HepG2 (cell line): ENCODE measurements around the gene CYP11A1. TPM values are rescaled to one million over a fixed set of nuclear protein-coding genes. Genes with fewer than 3 reads are reported as not detected.

Experiments used
- ADNP ChIP-seq: sonication (generic); formaldehyde crosslinking; IDR thresholded peaks from 2 replicates; pipeline ENCODE4 v1.4.0; 2020; ENCODE audit warnings: missing genetic modification reagents
- FOXK1 ChIP-seq: sonication (generic); formaldehyde crosslinking; IDR thresholded peaks from 2 replicates; pipeline ENCODE4 v1.4.0; 2020; ENCODE audit warnings: low read depth, missing genetic modification reagents, borderline replicate concordance
- GATAD2A ChIP-seq: IDR thresholded peaks from 2 replicates; pipeline ENCODE4 v1.6.1; 2016
- HNF4A ChIP-seq: sonication (generic); formaldehyde crosslinking; IDR thresholded peaks from 2 replicates; pipeline ENCODE4 v1.4.0; 2020; ENCODE audit warnings: missing genetic modification reagents
- HOXA5 ChIP-seq: sonication (generic); formaldehyde crosslinking; IDR thresholded peaks from 2 replicates; pipeline ENCODE4 v1.4.0; 2020; ENCODE audit warnings: missing genetic modification reagents
- IRF2 ChIP-seq: IDR thresholded peaks from 2 replicates; pipeline ENCODE4 v1.6.1; 2018; ENCODE audit warnings: missing genetic modification reagents, missing compliant biosample characterization
- MAF1 ChIP-seq: sonication (generic); formaldehyde crosslinking; IDR thresholded peaks from 2 replicates; pipeline ENCODE4 v1.5.0; 2020; ENCODE audit warnings: missing genetic modification reagents, borderline replicate concordance
- NCOR1 ChIP-seq: fragments of 200-600 bp; sonication (generic); IDR thresholded peaks from 2 replicates; pipeline ENCODE4 v1.7.0; 2017; ENCODE audit warnings: antibody characterized with exemption, low read length, borderline replicate concordance
- RELA ChIP-seq: sonication (generic); formaldehyde crosslinking; IDR thresholded peaks from 2 replicates; pipeline ENCODE4 v1.4.0; 2020; ENCODE audit warnings: missing genetic modification reagents
- SMAD3 ChIP-seq: sonication (generic); formaldehyde crosslinking; IDR thresholded peaks from 2 replicates; pipeline ENCODE4 v1.4.0; 2020; ENCODE audit warnings: missing genetic modification reagents
- TCF12 ChIP-seq, 2 experiments: fragments of 450-650 bp in 1 of 2; sonication (generic) in 1 of 2; formaldehyde crosslinking in 1 of 2; IDR thresholded peaks; 2 replicates each; pipeline versions ENCODE4 v1.6.1 to v1.8.0; 2017 to 2022; ENCODE audit warnings: antibody characterized with exemption in 1 of 2, mild to moderate bottlenecking in 1 of 2, missing genetic modification reagents in 1 of 2, moderate library complexity in 1 of 2
- TOPORS ChIP-seq: sonication (generic); formaldehyde crosslinking; IDR thresholded peaks from 2 replicates; pipeline ENCODE4 v1.8.0; 2023; ENCODE audit warnings: mild to moderate bottlenecking, missing genetic modification reagents
- ZC3H4 ChIP-seq: sonication (generic); formaldehyde crosslinking; IDR thresholded peaks from 2 replicates; pipeline ENCODE4 v1.4.0; 2020; ENCODE audit warnings: missing genetic modification reagents, borderline replicate concordance
- ZNF205 ChIP-seq: IDR thresholded peaks from 2 replicates; pipeline ENCODE4 v1.6.1; 2018; ENCODE audit warnings: missing biosample characterization, missing genetic modification reagents
- ZNF629 ChIP-seq: sonication (generic); formaldehyde crosslinking; conservative IDR thresholded peaks from 2 replicates; pipeline ENCODE4 v1.5.0; 2020; ENCODE audit warnings: missing genetic modification reagents
- polyA plus RNA-seq, 8 experiments: library from polyadenylated mRNA; depleted of rRNA in 3 of 8; stranded (reverse) in 7 of 8; unstranded in 1 of 8; fragments of >200 nt; fragmentation: Illumina TruSeq in 4 of 8; extraction: Trizol in 4 of 8; gene quantifications; 2 replicates each; pipeline versions ENCODE4 v1.2.1 to v1.2.3, GENCODE V29; 2011 to 2016; ENCODE audit warnings: low read depth in 4 of 8, missing spikeins in 1 of 8, mixed read lengths in 1 of 8; ENCODE audit not compliant: insufficient read depth in 1 of 8
- total RNA-seq, 5 experiments: library from RNA; depleted of rRNA; stranded (reverse); fragments of >200 nt; fragmentation: Illumina TruSeq; extraction: Trizol; gene quantifications; 2 replicates each; pipeline ENCODE4 v1.2.3, GENCODE V29; 2016; ENCODE audit warnings: low read depth in 1 of 5
- TF ChIP-seq, protein P1 (sequence below): sonication (generic); formaldehyde crosslinking; IDR thresholded peaks from 2 replicates; pipeline ENCODE4 v1.9.0; 2021; ENCODE audit warnings: missing genetic modification reagents, borderline replicate concordance
- TF ChIP-seq, protein P2 (sequence below): sonication (generic); formaldehyde crosslinking; IDR thresholded peaks from 2 replicates; pipeline ENCODE4 v1.4.0; 2020; ENCODE audit warnings: missing genetic modification reagents
- TF ChIP-seq, protein P3 (sequence below): sonication (generic); formaldehyde crosslinking; IDR thresholded peaks from 2 replicates; pipeline ENCODE4 v1.4.0; 2020; ENCODE audit warnings: missing genetic modification reagents, borderline replicate concordance

Gene CYP11A1
- total and polyA plus RNA-seq, 2 of the 13 experiments (the other 11 are each of a cell fraction or from before 2014, with no cell fraction given) = 0.66 to 0.92 TPM

DNA sequence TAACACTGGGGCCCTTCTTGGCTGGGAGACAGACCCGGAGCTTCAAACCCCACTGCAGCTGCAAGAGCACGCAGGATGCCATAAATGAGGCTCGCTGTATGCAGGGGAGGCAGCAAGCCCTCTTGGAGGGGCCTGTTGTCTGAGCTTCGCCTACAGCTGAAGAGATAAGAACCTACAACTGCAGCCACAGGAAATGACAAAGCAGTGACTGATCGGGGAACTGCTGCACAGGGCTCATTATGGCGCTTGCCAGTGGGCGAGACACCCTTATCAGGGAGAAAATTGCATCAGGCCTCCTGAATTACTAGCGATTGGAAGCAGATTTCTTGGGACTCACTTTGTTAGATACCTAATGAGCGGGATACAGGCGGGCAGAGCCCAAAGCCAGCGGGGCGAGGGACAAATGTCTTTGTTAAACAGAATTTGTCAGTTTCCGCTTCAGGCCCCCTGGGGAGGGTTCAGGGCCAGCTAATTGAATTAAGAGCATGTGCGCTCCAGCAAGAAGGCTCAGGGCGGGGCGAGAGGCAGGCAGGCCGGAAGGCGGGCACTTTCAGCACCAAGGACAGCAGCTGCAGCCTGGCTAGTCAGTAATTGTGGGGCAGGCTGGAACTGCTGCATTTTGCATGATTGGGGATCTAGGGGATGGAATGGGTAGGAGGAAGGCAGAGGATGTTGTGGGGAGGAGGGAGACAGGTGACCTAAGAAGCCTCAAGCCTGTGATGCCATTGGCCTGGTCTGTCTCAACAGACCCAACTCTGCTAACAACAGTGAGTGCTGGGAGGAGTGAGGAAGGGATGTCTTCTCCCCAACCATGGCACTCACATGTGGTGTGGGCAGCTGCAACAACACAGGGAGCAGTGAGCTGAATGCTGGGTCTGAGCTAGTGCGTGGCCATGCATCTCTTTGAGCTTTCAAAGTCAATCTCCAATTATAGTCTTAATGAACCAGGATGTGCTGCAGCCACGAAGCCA lies 76.1 kb downstream of the CYP11A1 start (continued):
- TF ChIP-seq, protein P1, sequence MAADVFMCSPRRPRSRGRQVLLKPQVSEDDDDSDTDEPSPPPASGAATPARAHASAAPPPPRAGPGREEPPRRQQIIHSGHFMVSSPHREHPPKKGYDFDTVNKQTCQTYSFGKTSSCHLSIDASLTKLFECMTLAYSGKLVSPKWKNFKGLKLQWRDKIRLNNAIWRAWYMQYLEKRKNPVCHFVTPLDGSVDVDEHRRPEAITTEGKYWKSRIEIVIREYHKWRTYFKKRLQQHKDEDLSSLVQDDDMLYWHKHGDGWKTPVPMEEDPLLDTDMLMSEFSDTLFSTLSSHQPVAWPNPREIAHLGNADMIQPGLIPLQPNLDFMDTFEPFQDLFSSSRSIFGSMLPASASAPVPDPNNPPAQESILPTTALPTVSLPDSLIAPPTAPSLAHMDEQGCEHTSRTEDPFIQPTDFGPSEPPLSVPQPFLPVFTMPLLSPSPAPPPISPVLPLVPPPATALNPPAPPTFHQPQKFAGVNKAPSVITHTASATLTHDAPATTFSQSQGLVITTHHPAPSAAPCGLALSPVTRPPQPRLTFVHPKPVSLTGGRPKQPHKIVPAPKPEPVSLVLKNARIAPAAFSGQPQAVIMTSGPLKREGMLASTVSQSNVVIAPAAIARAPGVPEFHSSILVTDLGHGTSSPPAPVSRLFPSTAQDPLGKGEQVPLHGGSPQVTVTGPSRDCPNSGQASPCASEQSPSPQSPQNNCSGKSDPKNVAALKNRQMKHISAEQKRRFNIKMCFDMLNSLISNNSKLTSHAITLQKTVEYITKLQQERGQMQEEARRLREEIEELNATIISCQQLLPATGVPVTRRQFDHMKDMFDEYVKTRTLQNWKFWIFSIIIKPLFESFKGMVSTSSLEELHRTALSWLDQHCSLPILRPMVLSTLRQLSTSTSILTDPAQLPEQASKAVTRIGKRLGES (CRISPR knock-in tag) = peak; percentile 93
- TF ChIP-seq, protein P2, sequence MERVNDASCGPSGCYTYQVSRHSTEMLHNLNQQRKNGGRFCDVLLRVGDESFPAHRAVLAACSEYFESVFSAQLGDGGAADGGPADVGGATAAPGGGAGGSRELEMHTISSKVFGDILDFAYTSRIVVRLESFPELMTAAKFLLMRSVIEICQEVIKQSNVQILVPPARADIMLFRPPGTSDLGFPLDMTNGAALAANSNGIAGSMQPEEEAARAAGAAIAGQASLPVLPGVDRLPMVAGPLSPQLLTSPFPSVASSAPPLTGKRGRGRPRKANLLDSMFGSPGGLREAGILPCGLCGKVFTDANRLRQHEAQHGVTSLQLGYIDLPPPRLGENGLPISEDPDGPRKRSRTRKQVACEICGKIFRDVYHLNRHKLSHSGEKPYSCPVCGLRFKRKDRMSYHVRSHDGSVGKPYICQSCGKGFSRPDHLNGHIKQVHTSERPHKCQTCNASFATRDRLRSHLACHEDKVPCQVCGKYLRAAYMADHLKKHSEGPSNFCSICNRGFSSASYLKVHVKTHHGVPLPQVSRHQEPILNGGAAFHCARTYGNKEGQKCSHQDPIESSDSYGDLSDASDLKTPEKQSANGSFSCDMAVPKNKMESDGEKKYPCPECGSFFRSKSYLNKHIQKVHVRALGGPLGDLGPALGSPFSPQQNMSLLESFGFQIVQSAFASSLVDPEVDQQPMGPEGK (CRISPR knock-in tag) = peak; percentile 23; the same call in 1 of the 2 replicates
- no peak for TF ChIP-seq GATAD2A (CRISPR knock-in tag)
- TF ChIP-seq SMAD3 (CRISPR knock-in tag) = peak; percentile 91; the same call in 1 of the 2 replicates
- TF ChIP-seq ZC3H4 (CRISPR knock-in tag) = no peak
- no peak for TF ChIP-seq TCF12 (IDR thresholded peaks at IDR 0.05)
- no peak for TF ChIP-seq TCF12 (CRISPR knock-in tag; IDR thresholded peaks at IDR 0.05)
- TF ChIP-seq IRF2 (CRISPR knock-in tag) = peak; percentile 69; the same call in 1 of the 2 replicates
- 0 out of 2 replicates have a peak, but pooled peaks have one; percentile 70 for TF ChIP-seq ZNF205 (CRISPR knock-in tag)
- no peak for TF ChIP-seq NCOR1
- no peak for TF ChIP-seq ZNF629 (CRISPR knock-in tag)
- peak; percentile 39; the same call in 1 of the 2 replicates for TF ChIP-seq TOPORS (CRISPR knock-in tag)
- peak; percentile 67; the same call in 1 of the 2 replicates for TF ChIP-seq MAF1 (CRISPR knock-in tag)
- TF ChIP-seq FOXK1 (CRISPR knock-in tag) = peak; percentile 75; the same call in 1 of the 2 replicates
- TF ChIP-seq, protein P3, sequence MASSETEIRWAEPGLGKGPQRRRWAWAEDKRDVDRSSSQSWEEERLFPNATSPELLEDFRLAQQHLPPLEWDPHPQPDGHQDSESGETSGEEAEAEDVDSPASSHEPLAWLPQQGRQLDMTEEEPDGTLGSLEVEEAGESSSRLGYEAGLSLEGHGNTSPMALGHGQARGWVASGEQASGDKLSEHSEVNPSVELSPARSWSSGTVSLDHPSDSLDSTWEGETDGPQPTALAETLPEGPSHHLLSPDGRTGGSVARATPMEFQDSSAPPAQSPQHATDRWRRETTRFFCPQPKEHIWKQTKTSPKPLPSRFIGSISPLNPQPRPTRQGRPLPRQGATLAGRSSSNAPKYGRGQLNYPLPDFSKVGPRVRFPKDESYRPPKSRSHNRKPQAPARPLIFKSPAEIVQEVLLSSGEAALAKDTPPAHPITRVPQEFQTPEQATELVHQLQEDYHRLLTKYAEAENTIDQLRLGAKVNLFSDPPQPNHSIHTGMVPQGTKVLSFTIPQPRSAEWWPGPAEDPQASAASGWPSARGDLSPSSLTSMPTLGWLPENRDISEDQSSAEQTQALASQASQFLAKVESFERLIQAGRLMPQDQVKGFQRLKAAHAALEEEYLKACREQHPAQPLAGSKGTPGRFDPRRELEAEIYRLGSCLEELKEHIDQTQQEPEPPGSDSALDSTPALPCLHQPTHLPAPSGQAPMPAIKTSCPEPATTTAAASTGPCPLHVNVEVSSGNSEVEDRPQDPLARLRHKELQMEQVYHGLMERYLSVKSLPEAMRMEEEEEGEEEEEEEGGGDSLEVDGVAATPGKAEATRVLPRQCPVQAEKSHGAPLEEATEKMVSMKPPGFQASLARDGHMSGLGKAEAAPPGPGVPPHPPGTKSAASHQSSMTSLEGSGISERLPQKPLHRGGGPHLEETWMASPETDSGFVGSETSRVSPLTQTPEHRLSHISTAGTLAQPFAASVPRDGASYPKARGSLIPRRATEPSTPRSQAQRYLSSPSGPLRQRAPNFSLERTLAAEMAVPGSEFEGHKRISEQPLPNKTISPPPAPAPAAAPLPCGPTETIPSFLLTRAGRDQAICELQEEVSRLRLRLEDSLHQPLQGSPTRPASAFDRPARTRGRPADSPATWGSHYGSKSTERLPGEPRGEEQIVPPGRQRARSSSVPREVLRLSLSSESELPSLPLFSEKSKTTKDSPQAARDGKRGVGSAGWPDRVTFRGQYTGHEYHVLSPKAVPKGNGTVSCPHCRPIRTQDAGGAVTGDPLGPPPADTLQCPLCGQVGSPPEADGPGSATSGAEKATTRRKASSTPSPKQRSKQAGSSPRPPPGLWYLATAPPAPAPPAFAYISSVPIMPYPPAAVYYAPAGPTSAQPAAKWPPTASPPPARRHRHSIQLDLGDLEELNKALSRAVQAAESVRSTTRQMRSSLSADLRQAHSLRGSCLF (CRISPR knock-in tag) = peak; percentile 95
- TF ChIP-seq HOXA5 (CRISPR knock-in tag) = peak; percentile 97
- no peak for TF ChIP-seq RELA
- no peak for TF ChIP-seq ADNP (CRISPR knock-in tag)
- TF ChIP-seq HNF4A (CRISPR knock-in tag) = no peak
